PC-3 (cell line): ENCODE data around the gene FN1. TPM values are rescaled to one million over a fixed set of nuclear protein-coding genes. Genes with fewer than 3 reads are reported as not detected.
A peak's percentile ranks its signal among the peaks of the same experiment; 100 is the strongest.
"Not testable (repeated sequence)": the region's sequence is repeated elsewhere in the genome, so short reads cannot be mapped to it uniquely, and the experiment has no call there.

Experiments
- ATAC-seq: fragments of 200-7000 bp; cut with Tn5 transposase; 2 replicates; pipeline ENCODE4 v1.9.1; 2020; ENCODE audit warnings: mild to moderate bottlenecking, moderate library complexity
- BruUV-seq: library from RNA; stranded (reverse); fragments of 400-500 nt; replicated peaks from 2 replicates; lab custom pipeline; 2021; lab: Mats Ljungman, UMichigan
- CTCF ChIA-PET: fragments of 300-600 bp; sonication (Branson Sonifier 250); formaldehyde crosslinking; loops from one replicate; lab custom pipeline; 2022; ENCODE audit warnings: antibody characterized with exemption; lab: Charles Lee
- POLR2A ChIA-PET: fragments of 300-600 bp; sonication (Branson Sonifier 250); formaldehyde crosslinking; loops from one replicate; lab custom pipeline; 2022; ENCODE audit warnings: antibody characterized with exemption; ENCODE audit not compliant: unreplicated experiment; lab: Charles Lee
- DNase-seq: peaks from one replicate; pipeline ENCODE4 v3.0.0-alpha.2; 2015
- H2AFZ ChIP-seq: fragments of 300-600 bp; sonication (generic); 2 replicates; pipeline ENCODE4 v1.6.0; 2016; ENCODE audit warnings: antibody characterized with exemption, low read length
- H3F3A ChIP-seq: fragments of 300-600 bp; sonication (generic); one replicate; pipeline ENCODE4 v1.6.0; 2017; ENCODE audit warnings: antibody characterized with exemption, low read length, control low read depth, mild to moderate bottlenecking; ENCODE audit not compliant: unreplicated experiment
- H3K27ac ChIP-seq: fragments of 300-600 bp; sonication (generic); 2 replicates; pipeline ENCODE4 v1.5.1; 2016; ENCODE audit warnings: mild to moderate bottlenecking, low read length
- H3K27me3 ChIP-seq: fragments of 300-600 bp; sonication (generic); 2 replicates; pipeline ENCODE4 v1.6.1; 2016; ENCODE audit warnings: low read length, mixed read lengths
- H3K36me3 ChIP-seq: fragments of 300-600 bp; sonication (generic); 2 replicates; pipeline ENCODE4 v1.6.1; 2016; ENCODE audit warnings: low read depth, mixed run types, low read length, mixed read lengths
- H3K4me1 ChIP-seq: fragments of 300-600 bp; sonication (generic); 2 replicates; pipeline ENCODE4 v1.5.1; 2016; ENCODE audit warnings: low read length; ENCODE audit not compliant: insufficient read depth
- H3K4me2 ChIP-seq: fragments of 300-600 bp; sonication (generic); 2 replicates; pipeline ENCODE4 v1.6.0; 2016; ENCODE audit warnings: low read length
- H3K4me3 ChIP-seq: fragments of 300-600 bp; sonication (generic); 2 replicates; pipeline ENCODE4 v1.5.1; 2016; ENCODE audit warnings: mild to moderate bottlenecking, low read length, mixed read lengths
- H3K79me2 ChIP-seq: fragments of 300-600 bp; sonication (generic); 2 replicates; pipeline ENCODE4 v1.6.1; 2017; ENCODE audit warnings: low read length, mixed read lengths
- H3K9ac ChIP-seq: fragments of 300-600 bp; sonication (generic); 2 replicates; pipeline ENCODE4 v1.6.0; 2016; ENCODE audit warnings: mild to moderate bottlenecking, low read length
- H3K9me2 ChIP-seq: fragments of 300-600 bp; sonication (generic); replicated peaks from 2 replicates; pipeline ENCODE4 v1.6.1; 2016; ENCODE audit warnings: mixed run types, low read length, mixed read lengths
- H3K9me3 ChIP-seq: fragments of 300-600 bp; sonication (generic); 2 replicates; pipeline ENCODE4 v1.6.1; 2016; ENCODE audit warnings: low read length, mixed read lengths
- H4K20me1 ChIP-seq: fragments of 300-600 bp; sonication (generic); 2 replicates; pipeline ENCODE4 v1.6.1; 2016; ENCODE audit warnings: low read length, mixed read lengths
- CTCF ChIP-seq: fragments of 300-600 bp; sonication (generic); conservative IDR thresholded peaks from 2 replicates; pipeline ENCODE4 v1.5.1; 2017; ENCODE audit warnings: antibody characterized with exemption, low read depth, mild to moderate bottlenecking, low read length
- EZH2 ChIP-seq: fragments of 300-600 bp; sonication (generic); IDR thresholded peaks from one replicate; pipeline ENCODE4 v1.6.1; 2017; ENCODE audit warnings: antibody characterized with exemption, mild to moderate bottlenecking, low read length; ENCODE audit not compliant: unreplicated experiment
- EZH2phosphoT487 ChIP-seq: fragments of 300-600 bp; sonication (generic); IDR thresholded peaks from 2 replicates; pipeline ENCODE4 v1.6.1; 2018; ENCODE audit warnings: mild to moderate bottlenecking, antibody characterized with exemption, low read length, borderline replicate concordance
- intact Hi-C: fragments of 100-400 bp; cut with micrococcal nuclease; formaldehyde crosslinking; loops from 2 replicates; pipeline ENCODE4 v1.9.0; 2023
- total RNA-seq: library from RNA; depleted of rRNA; stranded (reverse); fragments of >200 nt; gene quantifications from 2 replicates; pipeline ENCODE4 v1.2.3, GENCODE V29; 2014

Gene FN1
- total RNA-seq, 1 experiment from 2014 or later: 220 TPM

DNA sequence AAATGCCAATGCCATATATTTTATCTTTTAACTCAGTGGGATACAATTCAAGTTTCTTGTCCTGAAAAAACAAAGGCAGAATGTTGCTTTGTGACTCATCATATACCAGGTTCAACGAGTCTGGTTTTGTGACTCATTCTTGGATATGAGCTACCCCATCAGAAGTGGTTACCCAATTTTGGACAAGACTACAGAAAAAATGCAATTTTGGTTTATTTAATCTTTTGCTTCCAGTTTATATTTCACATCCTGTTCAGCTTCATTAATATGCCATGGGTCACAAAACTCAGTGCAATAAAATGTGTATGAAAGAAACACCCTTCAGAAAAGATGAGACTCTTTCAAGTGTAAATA lies 25.0 kb downstream of the FN1 start:
- Histone ChIP-seq H3K4me3 (peak overlapping the region; percentile 28; the same call in 1 of the 2 replicates), H3K36me3 (peaks cover 27% of the 10 kb centered on the region), H4K20me1 (no peaks in the 10 kb centered on the region), H3K9me2 (no peaks in the 10 kb centered on the region), H3F3A (peaks cover 4% of the 10 kb centered on the region), H3K4me1 (peaks cover 39% of the 10 kb centered on the region), H3K9me3 (no peaks in the 10 kb centered on the region), H3K27me3 (no peaks in the 10 kb centered on the region), H3K4me2 (peak overlapping the region; percentile 73), H3K79me2 (no peaks in the 10 kb centered on the region), H3K27ac (peak overlapping the region; percentile 89), H3K9ac (peak overlapping the region; percentile 36), H2AFZ (no peak overlapping the region)
- BruUV-seq: no TSS peak
- TF ChIP-seq CTCF (no peak), EZH2phosphoT487 (no peak), EZH2 (no peak)
- intact Hi-C loops: loop anchor here (1.0 kb wide), 3 partner anchors 25 to 508 kb away; partner anchors contain the start of gene FN1
- ATAC-seq (peak; percentile 81), DNase-seq (peak; percentile 97)
- ChIA-PET POLR2A (interaction anchor here (0.6 kb wide), 1 partner anchor 283 kb away, joined by 8 read pairs; no protein-coding TSS in a partner anchor), CTCF (interaction anchor here (0.7 kb wide), 1 partner anchor 608 kb away, joined by 3 read pairs; no protein-coding TSS in a partner anchor)

GRCh38 chr2:215410181-215410931 lies 25.5 kb downstream of the FN1 start:
- H3K4me3 ChIP-seq, DNase-seq, H3K79me2 ChIP-seq, H2AFZ ChIP-seq, ATAC-seq, POLR2A ChIA-PET, H3F3A ChIP-seq, H3K27me3 ChIP-seq, H3K9me2 ChIP-seq, H4K20me1 ChIP-seq, BruUV-seq, H3K9me3 ChIP-seq: not testable (repeated sequence)
- CTCF ChIA-PET: interaction anchor here (0.7 kb wide), 1 partner anchor 608 kb away, joined by 3 read pairs; no protein-coding TSS in a partner anchor
- peak overlapping the region; percentile 89 for H3K27ac ChIP-seq
- peaks cover 29% of the 10 kb centered on the region for H3K36me3 ChIP-seq
- intact Hi-C loops: loop anchor here (1.0 kb wide), 1 partner anchor 509 kb away; no protein-coding TSS in a partner anchor
- H3K9ac ChIP-seq: peak overlapping the region; percentile 43
- H3K4me2 ChIP-seq: peak overlapping the region; percentile 57
- peaks cover 39% of the 10 kb centered on the region for H3K4me1 ChIP-seq

DNA sequence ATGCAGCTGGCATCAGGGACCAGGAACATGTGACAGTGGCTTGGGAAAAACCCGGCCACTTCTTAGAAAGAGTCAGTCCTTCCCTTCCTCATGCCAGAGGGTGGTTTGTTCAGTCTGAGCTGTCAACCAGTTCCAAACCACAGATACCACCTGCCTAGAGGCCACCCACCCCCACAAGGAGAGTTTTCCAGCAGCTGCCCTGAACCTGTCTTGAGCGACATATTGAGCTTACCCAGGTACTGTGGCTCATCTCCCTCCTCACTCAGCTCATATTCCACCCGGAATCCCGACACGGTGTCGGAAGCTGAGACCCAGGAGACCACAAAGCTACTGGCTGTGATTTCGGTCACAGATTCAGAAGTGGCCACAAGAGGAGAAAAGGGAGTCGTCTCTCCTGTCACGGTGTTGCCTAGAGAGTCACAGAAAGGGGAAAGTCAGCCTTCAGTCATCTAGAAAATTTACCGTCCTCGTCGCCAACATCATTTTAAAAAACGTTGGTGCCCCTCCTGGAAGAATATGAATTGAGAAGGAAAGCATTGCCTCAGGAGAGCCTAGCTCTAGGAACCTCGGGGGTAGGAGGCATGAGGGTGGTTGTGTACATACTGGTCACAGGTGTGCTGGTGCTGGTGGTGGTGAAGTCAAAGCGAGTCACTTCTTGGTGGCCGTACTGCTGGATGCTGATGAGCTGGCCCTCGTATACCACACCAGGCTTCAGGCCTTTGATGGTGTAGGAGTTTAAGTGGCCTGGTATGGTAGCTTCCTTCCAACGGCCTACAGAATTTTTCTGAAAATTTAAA lies 26.3 kb downstream of the FN1 start:
- POLR2A ChIA-PET: no interaction called here
- peaks cover 4% of the 10 kb centered on the region for H3F3A ChIP-seq
- H3K4me2 ChIP-seq: peak overlapping the region; percentile 57
- DNase-seq (peak; percentile 90), ATAC-seq (peak; percentile 64)
- peak overlapping the region; percentile 43 for H3K9ac ChIP-seq
- intact Hi-C loops: loop anchor here (1.0 kb wide), 1 partner anchor 510 kb away; no protein-coding TSS in a partner anchor
- peaks cover 36% of the 10 kb centered on the region for H3K4me1 ChIP-seq
- H3K4me3 ChIP-seq: peak overlapping the region; percentile 32; the same call in 1 of the 2 replicates
- peak overlapping the region; percentile 4; the same call in 1 of the 2 replicates for H2AFZ ChIP-seq
- no peaks in the 10 kb centered on the region for H3K9me2 ChIP-seq
- H4K20me1 ChIP-seq: no peaks in the 10 kb centered on the region
- TF ChIP-seq EZH2phosphoT487 (no peak), EZH2 (no peak), CTCF (no peak)
- H3K36me3 ChIP-seq: peaks cover 36% of the 10 kb centered on the region
- H3K27me3 ChIP-seq: no peaks in the 10 kb centered on the region
- peak overlapping the region; percentile 89 for H3K27ac ChIP-seq
- CTCF ChIA-PET: interaction anchor here (0.6 kb wide), 1 partner anchor 750 kb away, joined by 3 read pairs; no protein-coding TSS in a partner anchor
- H3K9me3 ChIP-seq: no peaks in the 10 kb centered on the region
- H3K79me2 ChIP-seq: no peaks in the 10 kb centered on the region
- BruUV-seq: no TSS peak

- peaks cover 36% of the 10 kb centered on the region for H3K4me1 ChIP-seq
- H3K9me2 ChIP-seq, H3K9ac ChIP-seq, DNase-seq, ATAC-seq, H3K79me2 ChIP-seq, H3K4me3 ChIP-seq, H3K9me3 ChIP-seq, BruUV-seq, H3K27me3 ChIP-seq, H3K4me2 ChIP-seq, CTCF ChIA-PET, intact Hi-C loops, H3F3A ChIP-seq, POLR2A ChIA-PET, H4K20me1 ChIP-seq, H2AFZ ChIP-seq: not testable (repeated sequence)
- peaks cover 36% of the 10 kb centered on the region for H3K36me3 ChIP-seq
- peak overlapping the region; percentile 89; the same call in 1 of the 2 replicates for H3K27ac ChIP-seq
These were observed 27.4 kb downstream of the FN1 start for GRCh38 chr2:215408441-215408840.
